Right atrium auricular region (tissue), 2 donors: Measurements from ENCODE around the gene ENTR1. TPM values are rescaled to one million over a fixed set of nuclear protein-coding genes. Genes with fewer than 3 reads are reported as not detected.

Experiments used
- DNase-seq: peaks from one replicate; pipeline ENCODE4 v3.0.0-alpha.2; 2019; ENCODE audit warnings: low spot score
- H3K27ac ChIP-seq, 2 donors: fragments of 200-600 bp; sonication (generic); 1 replicate in 1 of 2; 2 replicates in 1 of 2; pipeline ENCODE4 v1.5.1; 2016 to 2019
- H3K27me3 ChIP-seq, 2 donors: fragments of 200-600 bp; sonication (generic); one replicate each; pipeline versions ENCODE4 v1.5.1 to v1.6.0; 2017 to 2019
- H3K36me3 ChIP-seq: fragments of 200-600 bp; sonication (generic); one replicate; pipeline ENCODE4 v1.5.1; 2016
- H3K4me1 ChIP-seq, 2 donors: fragments of 200-600 bp; sonication (generic); one replicate each; pipeline versions ENCODE4 v1.5.1 to v1.6.0; 2017 to 2019
- H3K4me3 ChIP-seq, 2 donors: fragments of 200-600 bp; sonication (generic); 1 replicate in 1 of 2; 2 replicates in 1 of 2; pipeline ENCODE4 v1.5.1; 2017 to 2019; ENCODE audit warnings: mild to moderate bottlenecking in 1 of 2, moderate library complexity in 1 of 2
- H3K9me3 ChIP-seq, 2 donors: fragments of 200-600 bp; sonication (generic); one replicate each; pipeline ENCODE4 v1.5.1; 2019
- total RNA-seq, 2 donors: library from RNA; depleted of rRNA; stranded (reverse); fragments of >200 nt; gene quantifications; one replicate each; pipeline ENCODE4 v1.1.0, GENCODE V29; 2016
- TF ChIP-seq, protein P1 (sequence below), 2 donors: fragments of 200-600 bp; sonication (generic); IDR thresholded peaks; one replicate each; pipeline ENCODE4 v1.5.1; 2019; ENCODE audit warnings: antibody characterized with exemption in 2 of 2

The ENTR1 gene
- total RNA-seq, 2 donors from 2014 or later: 10.3 to 17.6 TPM

GRCh38 chr9:136424750-136425362 is 14.4 kb upstream of the ENTR1 start:
- H3K27me3 ChIP-seq: no peaks in the 10 kb centered on the region
- no peaks in the 10 kb centered on the region for H3K4me1 ChIP-seq
- DNase-seq: no peak
- TF ChIP-seq, protein P1, sequence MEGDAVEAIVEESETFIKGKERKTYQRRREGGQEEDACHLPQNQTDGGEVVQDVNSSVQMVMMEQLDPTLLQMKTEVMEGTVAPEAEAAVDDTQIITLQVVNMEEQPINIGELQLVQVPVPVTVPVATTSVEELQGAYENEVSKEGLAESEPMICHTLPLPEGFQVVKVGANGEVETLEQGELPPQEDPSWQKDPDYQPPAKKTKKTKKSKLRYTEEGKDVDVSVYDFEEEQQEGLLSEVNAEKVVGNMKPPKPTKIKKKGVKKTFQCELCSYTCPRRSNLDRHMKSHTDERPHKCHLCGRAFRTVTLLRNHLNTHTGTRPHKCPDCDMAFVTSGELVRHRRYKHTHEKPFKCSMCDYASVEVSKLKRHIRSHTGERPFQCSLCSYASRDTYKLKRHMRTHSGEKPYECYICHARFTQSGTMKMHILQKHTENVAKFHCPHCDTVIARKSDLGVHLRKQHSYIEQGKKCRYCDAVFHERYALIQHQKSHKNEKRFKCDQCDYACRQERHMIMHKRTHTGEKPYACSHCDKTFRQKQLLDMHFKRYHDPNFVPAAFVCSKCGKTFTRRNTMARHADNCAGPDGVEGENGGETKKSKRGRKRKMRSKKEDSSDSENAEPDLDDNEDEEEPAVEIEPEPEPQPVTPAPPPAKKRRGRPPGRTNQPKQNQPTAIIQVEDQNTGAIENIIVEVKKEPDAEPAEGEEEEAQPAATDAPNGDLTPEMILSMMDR (IDR thresholded peaks at IDR 0.05): no peak
- no peak overlapping the region for H3K4me3 ChIP-seq
- H3K9me3 ChIP-seq: no peaks in the 10 kb centered on the region
- H3K27ac ChIP-seq: no peak overlapping the region
- H3K36me3 ChIP-seq: peaks cover 63% of the 10 kb centered on the region

DNA sequence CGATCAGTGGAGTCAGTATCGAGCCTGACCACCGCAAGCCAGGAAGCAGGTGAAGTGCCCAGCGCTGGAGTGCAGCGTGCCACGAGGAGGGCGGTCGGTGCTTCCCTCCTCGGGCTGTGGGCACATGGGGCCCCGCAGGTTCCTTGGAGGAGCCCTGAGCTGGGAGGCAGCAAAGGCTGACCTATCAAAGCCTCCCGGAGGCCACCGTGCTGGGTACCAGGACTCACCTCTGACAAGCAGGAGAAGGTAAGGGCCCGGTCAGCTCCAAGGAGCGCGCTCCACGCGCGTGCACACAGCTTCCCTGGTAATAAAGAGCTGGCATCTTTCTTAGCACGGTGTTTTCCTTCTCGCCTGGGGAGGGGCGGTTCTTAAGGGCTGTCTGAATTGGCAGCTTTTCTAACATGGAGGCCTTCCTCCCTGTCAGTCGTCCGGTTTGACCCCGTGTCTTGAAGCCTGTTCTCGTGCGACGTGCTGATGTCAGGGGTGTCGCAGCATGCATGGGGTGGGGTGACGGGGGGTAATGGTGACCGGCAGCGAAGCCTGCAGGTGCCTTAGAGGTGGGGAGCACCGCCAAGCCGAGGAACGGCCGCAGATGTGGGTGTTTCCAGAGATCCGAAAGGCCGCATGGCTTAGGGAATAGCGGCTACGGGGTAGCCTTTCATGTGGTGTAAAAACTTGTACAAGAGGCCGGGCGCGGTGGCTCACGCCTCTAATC is 13.2 kb upstream of the ENTR1 start:
- H3K9me3 ChIP-seq: no peaks in the 10 kb centered on the region
- no peaks in the 10 kb centered on the region for H3K4me1 ChIP-seq
- TF ChIP-seq, protein P1 (IDR thresholded peaks at IDR 0.05): no peak
- DNase-seq: no peak
- H3K4me3 ChIP-seq: no peak overlapping the region
- no peak overlapping the region for H3K27ac ChIP-seq
- H3K36me3 ChIP-seq: peaks cover 64% of the 10 kb centered on the region
- no peaks in the 10 kb centered on the region for H3K27me3 ChIP-seq

DNA sequence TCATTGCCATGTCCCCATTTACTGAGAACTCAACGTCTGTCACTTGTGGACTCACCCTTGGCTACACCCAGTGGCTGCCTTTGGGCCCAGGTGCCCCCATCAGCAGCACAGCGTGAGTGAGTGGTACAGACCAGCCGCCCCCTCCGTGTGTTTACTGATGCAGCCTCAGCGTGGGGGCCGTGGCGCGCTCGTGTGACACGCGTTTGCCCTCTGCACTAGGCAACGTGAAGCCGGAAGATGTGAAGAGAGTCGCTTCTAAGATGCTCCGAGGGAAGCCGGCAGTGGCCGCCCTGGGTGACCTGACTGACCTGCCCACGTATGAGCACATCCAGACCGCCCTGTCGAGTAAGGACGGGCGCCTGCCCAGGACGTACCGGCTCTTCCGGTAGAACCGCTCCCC is 12.5 kb upstream of the ENTR1 start:
- TF ChIP-seq, protein P1 (IDR thresholded peaks at IDR 0.05): no peak
- DNase-seq: no peak
- no peaks in the 10 kb centered on the region for H3K4me1 ChIP-seq
- no peak overlapping the region for H3K4me3 ChIP-seq
- H3K9me3 ChIP-seq: no peaks in the 10 kb centered on the region
- no peaks in the 10 kb centered on the region for H3K27me3 ChIP-seq
- H3K36me3 ChIP-seq: peaks cover 69% of the 10 kb centered on the region
- no peak overlapping the region for H3K27ac ChIP-seq

DNA sequence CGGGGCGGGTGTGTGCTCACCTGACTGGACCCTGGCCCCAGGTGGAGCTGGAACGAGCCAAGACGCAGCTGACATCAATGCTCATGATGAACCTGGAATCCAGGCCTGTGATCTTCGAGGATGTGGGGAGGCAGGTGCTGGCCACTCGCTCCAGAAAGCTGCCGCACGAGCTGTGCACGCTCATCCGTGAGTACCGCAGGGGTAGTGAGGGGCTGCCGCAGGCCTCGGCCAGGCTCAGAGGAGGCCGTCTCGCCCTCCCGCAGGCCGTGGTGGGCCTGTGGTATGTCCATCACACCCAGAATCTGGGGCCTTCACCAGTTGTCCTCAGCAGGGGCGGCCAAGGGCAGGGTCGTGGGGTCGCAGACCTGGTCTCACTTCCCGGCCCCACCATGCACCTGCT is 11.4 kb upstream of the ENTR1 start:
- TF ChIP-seq, protein P1 (IDR thresholded peaks at IDR 0.05): no peak
- no peak overlapping the region for H3K4me3 ChIP-seq
- H3K9me3 ChIP-seq: no peaks in the 10 kb centered on the region
- peaks cover 80% of the 10 kb centered on the region for H3K36me3 ChIP-seq
- H3K27ac ChIP-seq: no peak overlapping the region
- H3K27me3 ChIP-seq: no peaks in the 10 kb centered on the region
- H3K4me1 ChIP-seq: no peaks in the 10 kb centered on the region
- DNase-seq: no peak

DNA sequence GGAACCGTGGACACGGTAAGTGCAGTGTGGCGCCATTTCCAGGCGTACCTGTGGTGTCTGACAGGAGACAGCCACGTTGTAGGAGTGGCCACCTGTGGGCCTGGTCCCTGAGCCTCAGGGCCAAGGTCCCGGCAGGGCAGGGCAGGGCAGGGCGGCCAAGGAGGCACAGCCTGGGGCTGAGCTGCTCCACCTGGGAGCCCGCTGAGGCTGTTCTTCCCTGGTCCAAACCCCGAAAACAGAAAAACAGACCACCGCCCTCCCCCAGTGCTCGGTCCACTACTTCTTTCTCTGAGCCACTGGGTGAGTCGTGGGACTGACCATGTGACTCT is 8.6 kb upstream of the ENTR1 start:
- no peaks in the 10 kb centered on the region for H3K4me1 ChIP-seq
- TF ChIP-seq, protein P1 (IDR thresholded peaks at IDR 0.05): no peak
- no peak overlapping the region for H3K27ac ChIP-seq
- DNase-seq: no peak
- H3K27me3 ChIP-seq: no peaks in the 10 kb centered on the region
- H3K36me3 ChIP-seq: peaks cover 96% of the 10 kb centered on the region
- H3K4me3 ChIP-seq: no peak overlapping the region
- no peaks in the 10 kb centered on the region for H3K9me3 ChIP-seq
